KMS-11 (cell line): ENCODE measurements around the gene DACT2.

ENCODE experiments used
- H2AFZ ChIP-seq: fragments of 200-600 bp; sonication (generic); 2 replicates; pipeline ENCODE4 v1.6.1; 2016; ENCODE audit warnings: antibody characterized with exemption, mixed run types, low read depth
- H3K27ac ChIP-seq: fragments of 200-600 bp; sonication (generic); 2 replicates; pipeline ENCODE4 v1.6.1; 2016; ENCODE audit warnings: mild to moderate bottlenecking, mixed run types
- H3K27me3 ChIP-seq: fragments of 200-600 bp; sonication (generic); 2 replicates; pipeline ENCODE4 v1.6.1; 2017; ENCODE audit warnings: mild to moderate bottlenecking, low read depth, mixed run types, moderate library complexity; ENCODE audit not compliant: insufficient read depth
- H3K36me3 ChIP-seq: fragments of 200-600 bp; sonication (generic); 2 replicates; pipeline ENCODE4 v1.6.1; 2017; ENCODE audit warnings: mild to moderate bottlenecking, mixed run types; ENCODE audit not compliant: insufficient read depth
- H3K4me1 ChIP-seq: fragments of 200-600 bp; sonication (generic); 2 replicates; pipeline ENCODE4 v1.6.1; 2016; ENCODE audit warnings: mild to moderate bottlenecking, low read depth, mixed run types; ENCODE audit not compliant: poor library complexity, severe bottlenecking
- H3K4me2 ChIP-seq: fragments of 200-600 bp; sonication (generic); 2 replicates; pipeline ENCODE4 v1.7.0; 2016; ENCODE audit warnings: mild to moderate bottlenecking, mixed run types
- H3K4me3 ChIP-seq: fragments of 200-600 bp; sonication (generic); IDR thresholded peaks from 2 replicates; pipeline ENCODE4 v1.6.1; 2017; ENCODE audit warnings: low read depth, low read length, mixed read lengths; ENCODE audit not compliant: insufficient read depth
- H3K79me2 ChIP-seq: fragments of 200-600 bp; sonication (generic); 2 replicates; pipeline ENCODE4 v1.6.1; 2016; ENCODE audit warnings: low read depth, mixed run types; ENCODE audit not compliant: insufficient read depth
- H3K9ac ChIP-seq: fragments of 200-600 bp; sonication (generic); 2 replicates; pipeline ENCODE4 v1.6.1; 2016; ENCODE audit warnings: mild to moderate bottlenecking, mixed run types
- H4K20me1 ChIP-seq: fragments of 200-600 bp; sonication (generic); 2 replicates; pipeline ENCODE4 v1.6.1; 2016; ENCODE audit warnings: mild to moderate bottlenecking, mixed run types; ENCODE audit not compliant: insufficient read depth
- CTCF ChIP-seq: fragments of 200-600 bp; sonication (generic); conservative IDR thresholded peaks from 2 replicates; pipeline ENCODE4 v1.6.1; 2017; ENCODE audit warnings: low read depth, mild to moderate bottlenecking, antibody characterized with exemption, low read length, moderate library complexity, mixed read lengths

The DACT2 gene

GRCh38 chr6:168309183-168309582 lies 10.4 kb downstream of the DACT2 start:
- no peaks in the 10 kb centered on the region for H3K27me3 ChIP-seq
- TF ChIP-seq CTCF, result no peak
- no peak overlapping the region for H3K9ac ChIP-seq
- H4K20me1 ChIP-seq, result no peaks in the 10 kb centered on the region
- no peak overlapping the region for H3K4me2 ChIP-seq
- H3K36me3 ChIP-seq, result no peaks in the 10 kb centered on the region
- no peaks in the 10 kb centered on the region for H3K4me1 ChIP-seq
- no peak overlapping the region for H3K27ac ChIP-seq
- no peaks in the 10 kb centered on the region for H3K79me2 ChIP-seq
- no peak overlapping the region for H3K4me3 ChIP-seq
- no peak overlapping the region for H2AFZ ChIP-seq

GRCh38 chr6:168308390-168309144 lies 11.0 kb downstream of the DACT2 start:
- no peak overlapping the region for H3K4me2 ChIP-seq
- no peak overlapping the region for H3K9ac ChIP-seq
- no peaks in the 10 kb centered on the region for H3K36me3 ChIP-seq
- H3K27ac ChIP-seq, result no peak overlapping the region
- H2AFZ ChIP-seq, result no peak overlapping the region
- no peaks in the 10 kb centered on the region for H3K27me3 ChIP-seq
- TF ChIP-seq CTCF, result no peak
- no peaks in the 10 kb centered on the region for H4K20me1 ChIP-seq
- no peaks in the 10 kb centered on the region for H3K4me1 ChIP-seq
- no peak overlapping the region for H3K4me3 ChIP-seq
- H3K79me2 ChIP-seq, result no peaks in the 10 kb centered on the region

- Histone ChIP-seq H3K27me3 (no peaks in the 10 kb centered on the region), H3K27ac (no peak overlapping the region)
These were observed 11.9 kb downstream of the DACT2 start for GRCh38 chr6:168307695-168308021.

GRCh38 chr6:168307015-168307694 lies 12.4 kb downstream of the DACT2 start:
- Histone ChIP-seq H3K9ac (no peak overlapping the region), H3K79me2 (no peaks in the 10 kb centered on the region), H3K27me3 (no peaks in the 10 kb centered on the region), H3K4me1 (no peaks in the 10 kb centered on the region), H3K4me3 (no peak overlapping the region), H3K4me2 (no peak overlapping the region), H3K36me3 (no peaks in the 10 kb centered on the region), H4K20me1 (no peaks in the 10 kb centered on the region), H3K27ac (no peak overlapping the region), H2AFZ (no peak overlapping the region)
- TF ChIP-seq CTCF, result no peak

More at GRCh38 chr6:168307695-168308021, 11.9 kb downstream of the DACT2 start:
- Histone ChIP-seq H2AFZ (no peak overlapping the region), H3K4me1 (no peaks in the 10 kb centered on the region), H3K79me2 (no peaks in the 10 kb centered on the region), H3K9ac (no peak overlapping the region), H3K4me2 (no peak overlapping the region), H3K4me3 (no peak overlapping the region), H4K20me1 (no peaks in the 10 kb centered on the region), H3K36me3 (no peaks in the 10 kb centered on the region)
- TF ChIP-seq CTCF, result no peak
